HL-60 (cell line): ENCODE measurements around the gene RSPO4.

Experiments
- CTCF ChIP-seq: IDR thresholded peaks from one replicate; pipeline ENCODE4 v1.5.1; 2011; ENCODE audit warnings: low read length, control low read depth, inconsistent platforms; ENCODE audit not compliant: insufficient read depth
- GABPA ChIP-seq: IDR thresholded peaks from 2 replicates; pipeline ENCODE4 v1.6.1; 2012; ENCODE audit warnings: low read depth
- POLR2AphosphoS5 ChIP-seq: IDR thresholded peaks from 2 replicates; pipeline ENCODE4 v1.6.1; 2012; ENCODE audit warnings: low read depth

- TF ChIP-seq CTCF = no peak
- no peak for TF ChIP-seq POLR2AphosphoS5
- no peak for TF ChIP-seq GABPA
Measured at GRCh38 chr20:931401-931800, 70.7 kb downstream of the RSPO4 start.
